Activated CD8-positive, alpha-beta memory T cell treated with anti-CD3 and anti-CD28 coated beads for 4 hours (primary cell): ENCODE data around the gene CENPF.
"Not testable (repeated sequence)": the region's sequence is repeated elsewhere in the genome, so short reads cannot be mapped to it uniquely, and the experiment has no call there.

Source experiments
- DNase-seq, 2 donors: peaks; one replicate each; pipeline ENCODE4 v3.0.0-alpha.2; 2020; ENCODE audit warnings: low read depth in 2 of 2

The CENPF gene

GRCh38 chr1:214602764-214603657, at the start of gene CENPF:
Gene CENPF, plus strand, starts transcription at chr1:214603195. Its CDS starts 10,560 bp downstream, at chr1:214613755.
- DNase-seq = peak; percentile 83 to 85

- DNase-seq = no peak
Observed at GRCh38 chr1:214557952-214558735, 44.9 kb upstream of the CENPF start.

- no peak for DNase-seq
Observed at GRCh38 chr1:214563881-214564280, 39.1 kb upstream of the CENPF start.

GRCh38 chr1:214565310-214565709, 37.7 kb upstream of the CENPF start:
- DNase-seq = no peak

GRCh38 chr1:214566158-214567104, 36.6 kb upstream of the CENPF start:
- no peak for DNase-seq

- no peak for DNase-seq
Observed at GRCh38 chr1:214567481-214567980, 35.5 kb upstream of the CENPF start.

- no peak for DNase-seq
Observed at GRCh38 chr1:214568328-214568727, 34.7 kb upstream of the CENPF start.

GRCh38 chr1:214569357-214570004, 33.5 kb upstream of the CENPF start:
- no peak for DNase-seq

GRCh38 chr1:214570442-214570841, 32.6 kb upstream of the CENPF start:
- no peak for DNase-seq

- DNase-seq = no peak
Observed at GRCh38 chr1:214571281-214571680, 31.7 kb upstream of the CENPF start.

GRCh38 chr1:214573386-214574318, 29.3 kb upstream of the CENPF start:
- no peak for DNase-seq

- no peak for DNase-seq
Observed at GRCh38 chr1:214574598-214575411, 28.2 kb upstream of the CENPF start.

- not testable (repeated sequence) for DNase-seq
Observed at GRCh38 chr1:214576120-214576519, 26.9 kb upstream of the CENPF start.

GRCh38 chr1:214579183-214579582, 23.8 kb upstream of the CENPF start:
- no peak for DNase-seq

GRCh38 chr1:214581785-214582184, 21.2 kb upstream of the CENPF start:
- DNase-seq = no peak

GRCh38 chr1:214582289-214582891, 20.6 kb upstream of the CENPF start:
- DNase-seq = no peak

GRCh38 chr1:214583113-214583512, 19.9 kb upstream of the CENPF start:
- no peak for DNase-seq

GRCh38 chr1:214583824-214584554, 19.0 kb upstream of the CENPF start:
- DNase-seq = no peak
